Fibroblast of upper back skin (primary cell): ENCODE data around the gene HSFX3.
A peak's percentile ranks its signal among the peaks of the same experiment; 100 is the strongest.
"Not testable (repeated sequence)": the region's sequence is repeated elsewhere in the genome, so short reads cannot be mapped to it uniquely, and the experiment has no call there.

Source experiments
- DNase-seq: peaks from one replicate; pipeline ENCODE4 v3.0.0-alpha.2; 2013

HSFX3 gene

DNA sequence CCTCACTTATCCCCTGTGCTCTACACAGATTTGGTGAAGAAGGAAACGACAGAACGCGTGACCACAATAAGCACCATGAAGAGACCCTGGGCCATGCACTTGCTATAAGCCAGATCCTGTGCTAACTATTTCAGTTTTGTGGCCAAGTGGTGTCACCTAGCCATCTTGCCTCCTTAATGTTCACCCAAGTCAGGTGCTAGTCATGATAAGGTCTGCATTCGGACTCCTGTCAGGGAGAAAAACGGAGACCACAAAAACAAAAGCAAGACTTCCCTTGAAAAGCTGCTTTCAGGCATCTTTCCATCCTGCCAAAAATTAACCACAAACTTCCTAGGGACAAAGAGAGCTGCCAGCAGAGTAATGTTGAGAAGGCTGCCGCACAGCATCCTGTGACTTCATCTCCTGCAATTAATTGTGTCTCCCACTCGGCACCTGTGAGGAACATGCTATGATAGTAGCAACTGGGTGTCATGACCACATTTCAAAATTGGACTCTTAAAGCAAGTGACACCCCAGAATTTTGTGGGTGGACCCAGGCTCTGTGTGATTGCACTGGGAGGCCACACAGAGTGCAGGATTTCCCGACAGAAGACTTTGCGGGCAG is 35.8 kb downstream of the HSFX3 start:
- DNase-seq: peak; percentile 54

DNA sequence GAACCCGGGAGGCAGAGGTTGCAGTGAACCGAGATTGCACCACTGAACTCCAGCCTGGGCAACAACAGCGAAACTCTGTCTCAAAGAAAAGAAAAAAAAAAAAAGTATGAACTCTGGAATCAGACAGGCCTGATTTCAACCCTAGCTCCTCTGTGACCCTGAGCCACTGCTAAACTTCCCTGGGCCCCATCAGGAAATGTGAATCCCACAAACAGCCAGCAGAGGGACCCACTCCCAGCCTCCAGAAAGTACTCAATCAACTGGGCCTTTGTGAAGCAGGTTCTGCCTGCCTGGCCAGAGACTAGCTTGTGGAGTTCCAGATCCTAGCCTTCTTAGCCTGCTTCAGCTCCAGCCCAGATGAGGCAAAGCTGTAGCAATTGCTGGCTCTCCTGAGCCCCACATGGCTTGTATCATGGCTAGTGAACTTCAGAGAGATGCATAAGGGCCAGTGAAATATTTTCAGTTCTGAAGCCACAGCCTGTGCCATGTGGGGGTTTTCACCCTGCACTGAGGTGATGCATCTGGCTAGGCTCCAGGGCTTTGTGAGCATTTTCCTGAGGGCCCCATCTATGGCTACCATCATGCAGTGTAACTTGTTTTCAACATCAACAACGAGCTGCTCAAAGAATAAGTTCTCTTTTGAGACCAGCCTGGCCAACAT is 37.4 kb downstream of the HSFX3 start:
- DNase-seq: peak; percentile 38

DNA sequence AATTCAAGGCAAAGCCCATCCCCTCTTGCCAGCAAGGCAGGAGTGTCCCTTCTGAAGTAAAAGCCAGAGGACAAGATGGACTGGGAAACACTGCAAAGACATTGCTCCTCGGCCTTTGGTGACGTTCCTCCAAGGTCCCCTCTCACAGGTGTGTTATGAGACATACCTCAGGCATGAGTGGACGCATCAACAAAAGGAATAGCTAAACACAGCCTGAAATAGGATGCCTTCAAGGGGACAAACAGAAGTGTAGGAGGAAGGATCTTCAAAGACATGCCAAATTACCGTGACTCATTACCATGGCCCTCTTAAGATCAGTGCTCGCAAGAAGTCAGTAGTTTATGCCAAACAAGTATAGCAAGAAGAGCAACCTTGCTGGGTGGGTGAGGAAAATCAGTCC is 38.6 kb downstream of the HSFX3 start:
- DNase-seq: no peak

DNA sequence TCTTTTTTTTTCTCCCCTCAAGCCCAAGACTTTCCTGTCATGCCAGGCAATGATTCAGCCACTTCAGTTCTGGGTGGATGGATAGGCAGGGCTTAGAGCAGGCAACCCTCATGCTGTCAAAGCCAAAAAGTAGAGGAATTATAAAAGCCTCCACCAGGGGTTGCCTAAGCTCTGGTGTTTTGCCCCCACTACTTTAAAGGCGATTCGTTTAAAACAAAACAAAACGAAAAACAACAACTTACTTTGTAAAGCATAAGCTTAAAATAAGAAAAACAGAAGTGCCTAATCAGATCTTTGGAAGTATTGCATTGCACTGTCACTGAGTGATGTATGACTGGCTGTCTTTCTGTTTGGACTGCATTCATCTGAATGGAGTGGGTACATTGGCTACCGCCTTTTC is 39.3 kb downstream of the HSFX3 start:
- DNase-seq: no peak

DNA sequence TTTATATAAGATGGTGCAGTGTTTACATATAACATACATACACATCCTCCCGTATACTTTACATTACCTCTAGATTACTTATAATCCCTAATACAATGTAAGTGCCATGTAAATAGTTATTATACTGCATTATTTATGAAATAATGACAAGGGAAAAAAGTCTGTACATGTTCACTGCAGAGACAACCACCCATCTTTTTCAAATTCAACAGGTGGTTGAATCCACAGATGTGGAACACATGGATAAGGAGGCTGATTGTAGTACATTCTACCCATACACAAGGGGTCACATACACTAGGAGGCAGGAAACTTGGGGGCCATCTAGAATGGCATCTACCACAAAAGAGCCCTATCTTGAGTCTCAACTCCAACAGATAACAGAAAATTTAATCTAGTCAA is 41.3 kb downstream of the HSFX3 start:
- DNase-seq: no peak

DNA sequence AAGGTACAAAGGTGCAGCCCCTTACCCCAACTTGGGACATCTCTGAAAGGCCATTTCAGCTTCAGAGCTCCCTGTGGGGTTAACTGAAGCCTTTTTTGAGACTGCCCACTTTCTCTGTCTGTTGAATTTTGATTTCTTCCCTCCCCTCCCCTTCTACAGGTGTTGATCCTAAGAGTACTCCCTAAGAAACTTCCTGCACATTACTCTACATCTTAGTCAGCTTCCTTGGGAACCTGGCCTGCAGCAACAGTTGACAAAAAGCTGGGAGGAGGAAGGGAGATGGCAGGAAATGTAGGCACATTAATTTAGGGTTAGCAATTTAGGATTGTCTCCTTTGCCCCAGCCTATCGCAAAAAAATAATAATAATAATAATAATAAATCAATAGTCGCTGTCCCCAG is 43.4 kb downstream of the HSFX3 start:
- DNase-seq: no peak

DNA sequence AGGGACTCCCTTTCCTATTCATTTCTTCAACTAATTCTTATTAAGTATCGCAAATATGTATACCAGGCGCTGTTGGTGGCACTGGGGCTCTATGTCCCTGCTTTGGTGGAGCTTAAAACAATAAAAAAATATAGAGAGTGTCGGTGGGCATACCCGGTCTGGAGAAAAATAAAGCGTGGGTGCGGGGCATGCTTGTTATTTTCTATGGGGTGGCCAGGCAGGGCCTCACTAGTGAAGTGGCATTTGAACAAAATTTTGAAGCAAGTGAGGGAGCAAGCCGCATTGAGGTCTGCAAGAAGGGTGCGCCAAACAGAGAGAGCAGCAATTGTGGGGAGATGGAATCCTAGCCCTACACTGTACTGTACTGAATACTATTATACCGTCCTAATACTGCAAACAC is 44.1 kb downstream of the HSFX3 start:
- no peak for DNase-seq

DNA sequence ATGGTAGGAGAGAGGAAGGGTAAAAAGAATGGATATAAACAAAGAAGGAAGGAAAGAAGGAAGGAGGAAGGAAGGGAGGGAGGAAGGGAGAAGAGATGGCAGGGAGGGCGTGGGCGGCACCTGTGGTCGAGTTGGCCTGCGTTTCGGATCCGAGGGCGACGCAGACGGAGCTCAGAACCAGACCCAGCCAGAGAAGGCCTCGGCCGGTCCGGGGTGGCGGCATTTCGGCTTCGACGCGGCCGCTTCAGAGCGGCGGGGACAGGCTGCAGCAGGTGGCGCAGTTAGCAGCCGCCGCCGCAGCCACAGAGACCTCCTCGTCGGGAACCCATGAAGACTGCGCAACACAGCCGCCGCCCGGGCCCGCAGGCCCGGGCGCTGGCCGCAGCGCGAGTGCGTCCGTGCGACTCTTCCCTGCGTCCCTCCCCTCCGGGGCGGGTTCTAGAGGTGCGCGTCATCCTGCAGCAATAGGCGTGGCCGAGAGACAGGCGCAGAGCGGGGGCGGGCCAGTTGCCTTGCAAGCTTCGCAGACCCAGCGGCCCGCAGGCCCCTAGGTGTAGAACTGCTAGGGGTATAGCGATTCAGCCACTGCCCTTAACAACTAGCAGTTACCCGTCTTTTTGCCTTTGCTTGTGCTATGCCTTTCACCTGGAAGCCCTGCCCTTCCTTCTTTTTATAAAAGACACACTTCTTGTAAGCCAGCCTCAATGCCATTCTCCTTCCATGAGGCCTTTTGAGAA is 44.6 kb downstream of the HSFX3 start, which contains the start of gene IDS:
Gene IDS (minus strand): TSS at position 392 of the 737 bp plus-strand sequence. CDS start 169 bp downstream, at position 223.
- DNase-seq: peak; percentile 81

DNA sequence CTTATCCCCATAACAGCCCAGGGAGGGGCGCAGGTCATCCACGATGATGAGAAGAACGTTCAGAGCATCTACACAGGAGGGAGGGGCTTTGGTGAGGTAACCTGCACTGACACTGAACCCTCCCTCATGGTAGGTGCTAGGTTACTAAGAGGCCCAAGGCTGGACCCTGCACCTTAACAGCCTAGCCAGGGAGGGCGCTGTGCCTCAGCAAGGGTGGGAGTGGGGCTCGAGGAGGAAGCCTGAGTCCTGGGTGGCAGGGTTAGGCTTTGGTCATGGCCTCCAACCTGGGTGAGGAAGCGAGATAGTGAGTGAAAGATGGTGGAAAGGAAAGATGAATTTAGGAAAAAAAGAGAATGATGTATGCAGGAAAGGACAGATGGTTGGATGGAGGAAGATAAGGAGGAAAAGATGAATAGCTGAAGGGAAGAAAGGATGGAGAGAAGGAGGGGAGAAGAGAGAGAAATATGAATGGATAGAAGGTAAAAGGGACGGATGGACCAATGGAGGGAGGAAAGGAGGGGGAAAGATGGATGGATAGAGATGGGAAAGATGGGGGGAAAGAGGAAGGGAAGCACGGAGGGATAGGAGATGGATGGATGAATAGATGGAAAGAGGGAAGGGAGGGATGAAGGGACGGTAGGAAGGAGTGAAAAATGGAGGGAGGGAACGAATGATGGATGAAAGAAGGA is 45.4 kb downstream of the HSFX3 start:
- DNase-seq: no peak

DNA sequence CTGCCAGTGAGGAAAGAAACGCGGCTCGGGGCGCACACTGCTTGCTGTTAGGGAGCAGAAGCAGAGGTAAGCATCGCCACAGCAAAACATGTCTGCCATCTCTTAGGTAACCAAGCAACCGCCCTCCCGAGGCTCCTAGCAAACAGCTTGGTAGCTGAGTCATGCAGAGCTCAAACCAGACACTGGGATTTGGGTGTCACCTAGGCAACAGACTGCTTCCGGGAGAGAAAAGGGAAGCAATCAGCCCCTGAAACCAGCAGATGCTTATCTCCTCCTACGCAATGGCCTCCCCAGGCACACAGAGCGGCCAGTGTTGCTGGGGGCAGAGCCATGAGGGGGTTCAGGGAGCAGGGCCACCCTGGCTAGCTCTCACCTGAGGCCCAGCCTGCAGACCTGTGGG is 46.3 kb downstream of the HSFX3 start:
- DNase-seq: peak; percentile 56

DNA sequence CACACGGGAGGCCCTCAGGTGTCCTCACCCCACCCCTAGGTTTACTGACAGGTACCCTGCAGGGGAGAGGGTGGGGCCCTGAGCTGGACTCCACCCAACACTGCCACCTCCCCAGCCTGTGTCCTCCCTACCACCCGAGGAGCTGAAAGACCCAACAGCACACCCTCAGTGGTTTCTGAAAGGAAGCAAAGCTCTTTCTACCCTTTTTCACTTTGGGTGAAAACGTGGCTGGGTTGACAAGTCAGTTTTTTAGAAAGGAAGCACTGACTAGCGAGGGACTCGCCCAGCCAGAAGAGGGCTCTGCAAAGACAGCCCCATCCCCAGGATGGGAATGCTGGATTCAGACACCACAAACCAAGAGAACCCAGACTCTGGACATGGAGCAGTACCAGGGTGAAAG is 46.8 kb downstream of the HSFX3 start:
- not testable (repeated sequence) for DNase-seq

DNA sequence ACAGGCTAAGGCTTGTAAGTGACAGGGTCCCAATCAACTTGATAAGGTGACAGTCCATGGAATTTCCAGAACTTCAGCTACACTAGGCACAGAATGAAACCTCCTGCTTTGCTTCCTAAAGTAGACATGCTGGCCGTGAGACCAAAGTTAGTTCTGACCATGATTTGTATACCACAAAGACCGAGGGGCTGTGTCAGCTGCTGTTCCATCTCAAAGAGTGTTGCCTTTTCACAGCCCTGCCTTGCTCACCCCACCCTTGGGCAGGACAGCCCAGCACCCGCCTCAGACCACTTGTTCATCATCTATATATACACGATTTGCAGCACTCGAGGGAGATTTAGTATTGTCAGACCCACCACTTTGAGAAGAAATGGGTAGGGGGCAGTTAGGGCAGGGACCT is 50.0 kb downstream of the HSFX3 start:
- DNase-seq: no peak

DNA sequence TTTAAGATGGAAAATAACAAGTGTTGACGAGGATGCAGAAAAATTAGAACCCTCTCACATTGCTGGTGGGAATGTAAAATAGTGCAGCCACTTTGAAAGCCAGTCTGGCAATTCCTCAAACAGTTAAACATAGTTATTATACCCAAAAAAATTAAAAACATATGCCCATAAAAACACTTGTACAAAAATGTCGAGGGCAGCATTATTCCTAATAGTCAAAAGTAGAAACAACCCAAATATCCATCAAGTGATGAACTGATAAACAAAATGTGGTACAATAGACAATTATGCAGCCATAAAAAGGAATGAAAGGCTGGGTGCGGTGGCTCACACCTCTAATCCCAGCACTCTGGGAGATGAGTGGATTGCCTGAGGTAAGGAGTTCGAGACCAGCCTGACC is 51.0 kb downstream of the HSFX3 start:
- no peak for DNase-seq
